H1 (cell line): ENCODE results near the gene KLHL15.

Source experiments
- CTCF ChIP-seq, 3 experiments: IDR thresholded peaks; 1 replicate in 2 of 3; 2 replicates in 1 of 3; pipeline versions ENCODE4 v1.5.1 to v1.6.1; 2011; ENCODE audit warnings: low read length in 3 of 3, mild to moderate bottlenecking in 3 of 3, inconsistent platforms in 2 of 3, low read depth in 1 of 3, moderate library complexity in 1 of 3; ENCODE audit not compliant: insufficient read depth in 1 of 3; ENCODE audit errors: control extremely low read depth in 1 of 3
- FOSL1 ChIP-seq: IDR thresholded peaks from 2 replicates; pipeline ENCODE4 v1.6.1; 2011; ENCODE audit warnings: mild to moderate bottlenecking, low read depth, low read length, moderate library complexity; ENCODE audit not compliant: insufficient read depth
- NRF1 ChIP-seq: IDR thresholded peaks from 2 replicates; pipeline ENCODE4 v1.6.1; 2011; ENCODE audit warnings: mild to moderate bottlenecking, low read depth, low read length, improper control_type of control experiment
- SP4 ChIP-seq: IDR thresholded peaks from 2 replicates; pipeline ENCODE4 v1.6.1; 2012; ENCODE audit warnings: low read length, inconsistent platforms

- TF ChIP-seq SP4 (no peak), CTCF (IDR thresholded peaks at IDR 0.05; ENCODE audit: control extremely low read depth in 1 of 3, insufficient read depth in 1 of 3, low read depth in 1 of 3, low read length in 3 of 3) (no peak), FOSL1 (no peak), NRF1 (no peak)
Observed at GRCh38 chrX:23945206-23945605, 81.8 kb downstream of the KLHL15 start.
